Trophoblast cell (in vitro differentiated cells and primary cell): ENCODE data around the gene EPHA4.
A peak's percentile ranks its signal among the peaks of the same experiment; 100 is the strongest.

Experiments
- DNase-seq, 2 donors: peaks; one replicate each; pipeline ENCODE4 v3.0.0-alpha.2; 2016
- H2AFZ ChIP-seq: 2 replicates; pipeline ENCODE4 v1.6.1; 2013; ENCODE audit warnings: low read length, moderate library complexity, mild to moderate bottlenecking; ENCODE audit not compliant: insufficient read depth, poor library complexity
- H2AK5ac ChIP-seq: 2 replicates; pipeline ENCODE4 v1.6.1; 2013; ENCODE audit warnings: mild to moderate bottlenecking, low read length
- H2BK120ac ChIP-seq: 2 replicates; pipeline ENCODE4 v1.6.1; 2013; ENCODE audit warnings: low read length, mild to moderate bottlenecking, moderate library complexity; ENCODE audit not compliant: insufficient read depth, poor library complexity
- H2BK12ac ChIP-seq: 2 replicates; pipeline ENCODE4 v1.6.1; 2013; ENCODE audit warnings: mild to moderate bottlenecking, low read length, moderate library complexity
- H2BK5ac ChIP-seq: 2 replicates; pipeline ENCODE4 v1.6.1; 2013; ENCODE audit warnings: low read length, low read depth, moderate library complexity, mild to moderate bottlenecking; ENCODE audit not compliant: poor library complexity
- H3K14ac ChIP-seq: 2 replicates; pipeline ENCODE4 v1.6.1; 2013; ENCODE audit warnings: mild to moderate bottlenecking, low read length
- H3K18ac ChIP-seq: 2 replicates; pipeline ENCODE4 v1.6.1; 2013; ENCODE audit warnings: mild to moderate bottlenecking, low read length
- H3K23ac ChIP-seq: 2 replicates; pipeline ENCODE4 v1.6.1; 2013; ENCODE audit warnings: low read length
- H3K27ac ChIP-seq: 2 replicates; pipeline ENCODE4 v1.5.1; 2013; ENCODE audit warnings: low read depth, mild to moderate bottlenecking, inconsistent platforms, low read length, moderate library complexity
- H3K27me3 ChIP-seq: 2 replicates; pipeline ENCODE4 v1.6.1; 2013; ENCODE audit warnings: inconsistent platforms, mild to moderate bottlenecking, low read length, moderate library complexity; ENCODE audit not compliant: insufficient read depth
- H3K36me3 ChIP-seq, 2 experiments: 1 replicate in 1 of 2; 2 replicates in 1 of 2; pipeline ENCODE4 v1.6.1; 2013; ENCODE audit warnings: low read length in 2 of 2, mild to moderate bottlenecking in 2 of 2, moderate library complexity in 1 of 2; ENCODE audit not compliant: insufficient read depth in 2 of 2, control insufficient read depth in 1 of 2
- H3K4ac ChIP-seq: 2 replicates; pipeline ENCODE4 v1.6.1; 2013; ENCODE audit warnings: low read depth, mild to moderate bottlenecking, low read length, moderate library complexity
- H3K4me1 ChIP-seq, 2 experiments: 1 replicate in 1 of 2; 2 replicates in 1 of 2; pipeline ENCODE4 v1.6.1; 2013; ENCODE audit warnings: low read length in 2 of 2, mild to moderate bottlenecking in 2 of 2, moderate library complexity in 1 of 2; ENCODE audit not compliant: insufficient read depth in 2 of 2, control insufficient read depth in 1 of 2
- H3K4me2 ChIP-seq: 2 replicates; pipeline ENCODE4 v1.6.1; 2013; ENCODE audit warnings: inconsistent platforms, mild to moderate bottlenecking, low read length, moderate library complexity
- H3K4me3 ChIP-seq: 2 replicates; pipeline ENCODE4 v1.5.1; 2013; ENCODE audit warnings: mild to moderate bottlenecking, low read depth, low read length, inconsistent platforms
- H3K79me1 ChIP-seq: one replicate; pipeline ENCODE4 v1.6.1; 2013; ENCODE audit warnings: low read length
- H3K79me2 ChIP-seq: 2 replicates; pipeline ENCODE4 v1.6.1; 2013; ENCODE audit warnings: low read length, mild to moderate bottlenecking; ENCODE audit not compliant: control insufficient read depth, insufficient read depth, poor library complexity
- H3K9ac ChIP-seq: 2 replicates; pipeline ENCODE4 v1.6.1; 2013; ENCODE audit warnings: mild to moderate bottlenecking, low read length
- H3K9me3 ChIP-seq: 2 replicates; pipeline ENCODE4 v1.6.1; 2013; ENCODE audit warnings: low read depth, mild to moderate bottlenecking, control low read depth, inconsistent platforms, low read length; ENCODE audit not compliant: insufficient read depth
- H4K12ac ChIP-seq: 2 replicates; pipeline ENCODE4 v1.6.1; 2013; ENCODE audit warnings: low read depth, mild to moderate bottlenecking, low read length, moderate library complexity
- H4K8ac ChIP-seq: 2 replicates; pipeline ENCODE4 v1.6.1; 2013; ENCODE audit warnings: low read depth, mild to moderate bottlenecking, low read length, moderate library complexity
- H4K91ac ChIP-seq: one replicate; pipeline ENCODE4 v1.6.1; 2013; ENCODE audit warnings: low read depth, mild to moderate bottlenecking, low read length, moderate library complexity
- WGBS: extraction: QIAGEN DNeasy Blood & Tissue Kit; methylation state at CpG from one replicate; pipeline ENCODE4 v1.1.7; 2013; ENCODE audit warnings: missing lambda C conversion rate; ENCODE audit not compliant: insufficient read length, insufficient coverage; ENCODE audit errors: extremely low coverage; 5-methylcytosine and 5-hydroxymethylcytosine counted together

Gene EPHA4

DNA sequence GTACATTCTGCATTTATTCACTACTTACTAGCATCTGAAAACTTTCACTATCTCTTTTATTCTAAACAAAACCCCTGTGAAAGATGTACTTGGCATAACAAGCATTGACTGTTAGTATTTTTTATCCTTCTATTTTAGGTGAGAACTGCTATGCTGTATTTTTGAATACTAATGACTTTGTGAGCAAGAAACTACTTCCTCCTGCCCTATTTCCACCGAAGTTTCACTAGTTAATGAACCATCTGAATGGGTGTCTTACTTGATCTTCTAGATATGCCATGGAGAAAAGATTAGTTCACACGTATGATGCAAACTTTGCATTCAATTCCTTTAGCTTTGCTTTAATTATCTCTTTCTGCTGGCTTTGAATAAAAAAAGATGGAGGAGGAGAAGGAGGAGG is 68.1 kb downstream of the EPHA4 start:
- Histone ChIP-seq H3K79me2 (no peaks in the 10 kb centered on the region), H2AK5ac (no peak overlapping the region), H3K4me3 (no peak overlapping the region), H3K14ac (no peak overlapping the region), H2BK12ac (no peak overlapping the region), H4K12ac (no peak overlapping the region), H2BK5ac (no peak overlapping the region), H3K23ac (no peak overlapping the region), H3K9ac (no peak overlapping the region), H3K9me3 (no peaks in the 10 kb centered on the region), H4K91ac (no peak overlapping the region), H3K79me1 (no peaks in the 10 kb centered on the region), H4K8ac (no peak overlapping the region), H3K18ac (no peak overlapping the region), H3K4me1 (peaks cover 10 to 17% of the 10 kb centered on the region in 2 experiments), H3K36me3 (no peaks in the 10 kb centered on the region), H3K4ac (no peak overlapping the region), H3K27me3 (no peaks in the 10 kb centered on the region), H3K4me2 (no peak overlapping the region), H2AFZ (no peak overlapping the region), H2BK120ac (no peak overlapping the region), H3K27ac (no peak overlapping the region)
- no peak for DNase-seq
- WGBS: no CpG with 5 or more reads among the region's 2 CpGs

DNA sequence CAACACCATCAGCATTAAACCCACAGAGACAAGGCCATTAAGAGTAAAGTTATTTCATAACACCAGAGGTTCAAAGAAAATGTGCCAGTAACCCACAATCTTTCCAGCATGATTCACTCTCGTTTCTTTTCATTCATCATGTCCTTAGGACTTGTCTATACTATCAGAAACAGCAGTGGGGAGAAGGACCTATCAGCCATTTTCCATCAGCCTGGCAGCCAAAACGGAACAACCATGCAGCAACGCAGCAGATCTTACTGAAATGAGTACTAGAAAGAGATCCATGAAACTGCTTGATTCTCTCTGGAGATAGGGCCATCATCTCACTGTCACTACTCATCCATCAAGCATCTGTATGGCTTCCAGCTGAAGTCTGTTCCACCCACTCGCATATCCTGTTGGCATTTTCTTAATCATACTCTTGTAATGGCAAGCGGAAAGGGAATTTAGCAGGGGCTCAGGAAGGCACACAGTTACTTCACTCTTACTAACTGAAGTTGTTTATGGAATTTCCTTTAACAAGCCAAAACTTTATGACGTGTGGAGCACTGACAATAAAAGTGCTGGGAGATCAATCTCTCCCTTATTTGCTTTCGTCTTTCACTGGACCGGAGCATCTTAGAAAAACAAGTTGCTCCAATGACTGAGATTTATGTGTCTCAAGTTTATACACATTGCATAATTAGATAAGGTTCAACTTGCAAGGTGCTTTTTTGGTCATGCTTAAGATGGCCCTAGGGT is 69.7 kb downstream of the EPHA4 start:
- DNase-seq: no peak
- Histone ChIP-seq H3K4ac (no peak overlapping the region), H3K23ac (no peak overlapping the region), H2BK120ac (no peak overlapping the region), H3K36me3 (no peaks in the 10 kb centered on the region), H4K91ac (no peak overlapping the region), H3K14ac (no peak overlapping the region), H3K18ac (no peak overlapping the region), H4K8ac (no peak overlapping the region), H2AK5ac (no peak overlapping the region), H3K4me2 (no peak overlapping the region), H4K12ac (no peak overlapping the region), H2AFZ (no peak overlapping the region), H3K27me3 (no peaks in the 10 kb centered on the region), H3K27ac (no peak overlapping the region), H3K79me1 (no peaks in the 10 kb centered on the region), H3K9me3 (no peaks in the 10 kb centered on the region), H3K4me3 (no peak overlapping the region), H3K79me2 (no peaks in the 10 kb centered on the region), H3K4me1 (peaks cover 10 to 17% of the 10 kb centered on the region in 2 experiments), H3K9ac (no peak overlapping the region), H2BK12ac (no peak overlapping the region), H2BK5ac (no peak overlapping the region)
- WGBS: no CpG with 5 or more reads among the region's 8 CpGs

DNA sequence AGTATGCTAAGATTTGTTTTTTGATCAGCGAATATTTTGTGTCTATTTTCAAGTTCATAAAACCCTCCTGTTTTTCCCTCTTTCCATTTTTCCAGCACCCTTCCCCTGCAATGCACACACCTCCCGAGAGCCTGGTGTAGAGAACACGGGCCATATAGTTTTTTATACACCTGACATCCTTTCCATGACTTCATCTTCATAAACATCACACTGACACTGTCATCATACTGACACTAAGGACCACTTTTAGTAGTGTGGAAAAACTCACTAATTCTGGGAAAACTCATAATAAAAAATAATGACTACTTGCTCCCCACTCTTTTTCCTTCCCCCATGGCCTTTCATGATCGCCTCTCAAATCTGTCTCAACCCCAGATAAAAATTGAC is 70.2 kb downstream of the EPHA4 start:
- WGBS: no CpG with 5 or more reads among the region's 4 CpGs
- H2AFZ ChIP-seq: no peak overlapping the region

DNA sequence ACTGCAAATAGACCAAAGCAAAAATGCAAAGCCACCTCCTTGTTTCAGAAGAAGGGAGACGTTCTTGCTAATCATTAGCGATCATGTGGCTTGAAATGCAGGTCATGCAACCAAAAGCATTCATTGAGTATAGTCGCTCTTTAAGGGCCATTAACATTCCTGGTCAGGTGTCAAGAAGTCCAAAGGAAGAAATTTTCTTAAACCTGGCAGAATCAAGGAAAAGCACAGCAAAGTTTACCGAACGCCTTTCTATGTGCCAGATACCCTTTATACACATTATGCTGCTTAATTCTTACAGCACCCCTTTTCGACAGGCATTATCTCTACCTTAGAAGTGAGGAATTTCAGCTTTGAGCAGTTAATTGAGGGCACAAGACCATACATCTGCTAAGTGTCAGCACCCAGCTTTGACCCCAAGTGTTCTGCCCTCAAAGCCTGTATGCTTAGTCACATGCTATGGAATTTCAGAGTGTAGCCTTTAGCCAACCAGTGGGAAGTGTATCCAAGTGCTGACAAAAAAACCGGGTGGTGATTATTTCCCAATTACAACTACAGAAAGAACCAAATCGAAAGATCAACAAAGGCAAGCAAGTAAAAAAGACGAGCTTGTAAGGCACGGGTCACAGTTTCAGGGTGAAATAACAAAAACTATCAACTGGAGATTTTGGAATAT is 70.8 kb downstream of the EPHA4 start:
- peaks cover 10 to 17% of the 10 kb centered on the region in 2 experiments for H3K4me1 ChIP-seq
- H4K8ac ChIP-seq: no peak overlapping the region

More for the DNA sequence above, 70.2 kb downstream of the EPHA4 start:
- Histone ChIP-seq H2BK12ac (no peak overlapping the region), H4K12ac (no peak overlapping the region), H3K4me3 (no peak overlapping the region), H3K4me1 (peaks cover 10 to 17% of the 10 kb centered on the region in 2 experiments), H3K36me3 (peaks cover 0 to 2% of the 10 kb centered on the region in 2 experiments), H3K79me2 (no peaks in the 10 kb centered on the region), H3K9ac (no peak overlapping the region), H4K91ac (no peak overlapping the region), H2BK120ac (no peak overlapping the region), H3K14ac (no peak overlapping the region), H3K79me1 (no peaks in the 10 kb centered on the region), H4K8ac (no peak overlapping the region), H3K23ac (no peak overlapping the region), H3K18ac (no peak overlapping the region), H3K27ac (no peak overlapping the region), H3K4ac (no peak overlapping the region), H3K4me2 (peak overlapping the region; percentile 34), H3K27me3 (no peaks in the 10 kb centered on the region), H2AK5ac (no peak overlapping the region), H3K9me3 (no peaks in the 10 kb centered on the region), H2BK5ac (no peak overlapping the region)
- no peak for DNase-seq

More for the DNA sequence above, 70.8 kb downstream of the EPHA4 start:
- no peak overlapping the region for H3K27ac ChIP-seq
- no peak overlapping the region for H2AK5ac ChIP-seq
- H2BK12ac ChIP-seq: no peak overlapping the region
- no peak overlapping the region for H3K23ac ChIP-seq
- no peak overlapping the region for H2BK120ac ChIP-seq
- no peak overlapping the region for H2BK5ac ChIP-seq
- H3K79me1 ChIP-seq: no peaks in the 10 kb centered on the region
- no peak overlapping the region for H3K9ac ChIP-seq
- H2AFZ ChIP-seq: no peak overlapping the region
- peak overlapping the region; percentile 34 for H3K4me2 ChIP-seq
- H3K79me2 ChIP-seq: no peaks in the 10 kb centered on the region
- no peak overlapping the region for H3K14ac ChIP-seq
- DNase-seq: no peak
- no peak overlapping the region for H4K91ac ChIP-seq
- no peaks in the 10 kb centered on the region for H3K9me3 ChIP-seq
- peaks cover 0 to 2% of the 10 kb centered on the region in 2 experiments for H3K36me3 ChIP-seq
- no peak overlapping the region for H3K18ac ChIP-seq
- no CpG with 5 or more reads among the region's 10 CpGs for WGBS
- H3K4me3 ChIP-seq: no peak overlapping the region
- no peak overlapping the region for H3K4ac ChIP-seq
- no peak overlapping the region for H4K12ac ChIP-seq
- H3K27me3 ChIP-seq: no peaks in the 10 kb centered on the region
